Measurements from ENCODE around the gene CHCHD3. TPM values are rescaled to one million over a fixed set of nuclear protein-coding genes. Genes with fewer than 3 reads are reported as not detected.

Gene CHCHD3
- total and polyA plus RNA-seq, 9 of the 15 experiments (the other 6 are each of a cell fraction or from before 2014, with no cell fraction given) = 66.2 to 279 (median 204) TPM

DNA sequence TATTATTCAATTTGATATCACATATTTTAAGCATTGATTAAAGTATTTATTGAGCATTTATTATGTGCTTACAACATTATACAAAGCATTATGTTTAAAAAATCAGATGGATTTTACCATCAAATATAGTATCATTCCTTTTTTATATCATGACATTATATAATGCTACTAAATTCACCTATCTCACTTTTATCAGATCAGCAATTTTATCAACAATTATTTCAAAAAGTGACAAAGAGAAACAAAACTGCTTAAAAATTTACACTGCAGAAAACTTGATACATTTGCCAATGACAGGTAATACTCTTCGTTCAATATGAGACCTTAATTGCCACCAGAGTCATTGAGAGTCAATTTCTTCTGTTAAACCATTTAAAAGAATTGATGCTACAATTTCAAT is 82.0 kb downstream of the CHCHD3 start:
- DNase-seq (ENCODE audit: extremely low read depth in 1 of 4, low spot score in 3 of 4) (no peak), ATAC-seq (no peak), FAIRE-seq (no peak)
- Histone ChIP-seq H3K9me1 (ENCODE audit: control insufficient read depth, insufficient read depth, low read length) (no peaks in the 10 kb centered on the region), H3K27ac (ENCODE audit: extremely low read depth, low read depth, low read length) (no peak overlapping the region), H3K79me2 (ENCODE audit: control insufficient read depth, insufficient read depth, low read length) (peaks cover 96% of the 10 kb centered on the region), H3K4me3 (no peak overlapping the region), H3K9me3 (replicated peaks; ENCODE audit: control insufficient read depth, insufficient read depth, low read depth, low read length) (no peaks in the 10 kb centered on the region), H3K9ac (ENCODE audit: insufficient read depth in 1 of 2, low read depth in 2 of 2, low read length in 2 of 2) (no peak overlapping the region), H4K20me1 (replicated peaks; ENCODE audit: control insufficient read depth, insufficient read depth, low read length) (peaks cover 41% of the 10 kb centered on the region), H3K4me1 (replicated peaks in 1 of 2; ENCODE audit: control insufficient read depth in 2 of 2, insufficient read depth in 2 of 2, low read length in 2 of 2) (peaks cover 0 to 17% of the 10 kb centered on the region in 2 experiments; a peak in 3 of 5 replicates), H3K27me3 (ENCODE audit: control insufficient read depth in 2 of 2, insufficient read depth in 2 of 2, low read length in 2 of 2) (no peaks in the 10 kb centered on the region), H3K36me3 (ENCODE audit: control insufficient read depth, insufficient read depth, low read length) (no peaks in the 10 kb centered on the region), H2AFZ (ENCODE audit: low read depth, low read length) (no peak overlapping the region), H3K4me2 (ENCODE audit: insufficient read depth, low read length) (no peak overlapping the region)
- ChIA-PET CTCF (ENCODE audit: low intra/inter-chr PET ratio) (no interaction called here), POLR2A (interaction anchor here (0.9 kb wide), 1 partner anchor 9 kb away, joined by 4 read pairs; no protein-coding TSS in a partner anchor)
- WGBS (ENCODE audit: insufficient coverage, low coverage, missing lambda C conversion rate) = 79% methylated on average over 1 of the region's 1 CpG
- intact Hi-C loops (cut with micrococcal nuclease) = no loop called here
- in situ Hi-C loops (cut with MboI) = no loop called here
- TF ChIP-seq ZNF316 (IDR thresholded peaks at IDR 0.05) (peak; percentile 77), C11orf30 (IDR thresholded peaks at IDR 0.05; ENCODE audit: low read depth) (peak; percentile 58), SP2 (IDR thresholded peaks at IDR 0.05; ENCODE audit: extremely low read depth, low read depth, low read length, poor library complexity, severe bottlenecking) (no peak)
- no TSS peak for BruUV-seq (replicated peaks)

DNA sequence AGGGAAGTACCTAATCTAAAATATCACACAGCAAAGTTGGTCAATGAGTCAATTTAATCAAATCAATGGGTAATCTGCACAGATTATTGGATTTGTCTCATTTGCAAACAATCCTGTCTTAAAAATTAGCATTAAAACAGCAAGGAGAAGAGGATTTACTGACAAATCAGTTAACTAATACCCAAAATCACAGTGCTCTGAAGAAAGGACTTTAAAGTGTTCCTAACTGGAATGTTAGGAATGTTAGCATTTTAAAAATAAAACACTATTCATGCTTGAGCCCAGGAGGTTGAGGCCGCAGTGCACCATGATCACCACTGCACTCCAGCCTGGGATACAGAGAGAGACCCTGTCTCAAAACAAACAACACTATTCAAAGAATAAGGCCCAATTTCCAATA is 83.1 kb downstream of the CHCHD3 start:
- 89% methylated on average over 1 of the region's 1 CpG for WGBS (ENCODE audit: insufficient coverage, low coverage, missing lambda C conversion rate)
- Histone ChIP-seq H3K4me1 (replicated peaks in 1 of 2; ENCODE audit: control insufficient read depth in 2 of 2, insufficient read depth in 2 of 2, low read length in 2 of 2) (peaks cover 0 to 15% of the 10 kb centered on the region in 2 experiments; a peak in 3 of 5 replicates), H3K4me2 (ENCODE audit: insufficient read depth, low read length) (no peak overlapping the region), H2AFZ (ENCODE audit: low read depth, low read length) (no peak overlapping the region), H3K36me3 (ENCODE audit: control insufficient read depth, insufficient read depth, low read length) (no peaks in the 10 kb centered on the region), H3K9ac (ENCODE audit: insufficient read depth in 1 of 2, low read depth in 2 of 2, low read length in 2 of 2) (no peak overlapping the region), H3K79me2 (ENCODE audit: control insufficient read depth, insufficient read depth, low read length) (peaks cover 98% of the 10 kb centered on the region), H3K9me3 (replicated peaks; ENCODE audit: control insufficient read depth, insufficient read depth, low read depth, low read length) (no peaks in the 10 kb centered on the region), H4K20me1 (replicated peaks; ENCODE audit: control insufficient read depth, insufficient read depth, low read length) (peaks cover 46% of the 10 kb centered on the region), H3K27me3 (ENCODE audit: control insufficient read depth in 2 of 2, insufficient read depth in 2 of 2, low read length in 2 of 2) (no peaks in the 10 kb centered on the region), H3K4me3 (no peak overlapping the region), H3K9me1 (ENCODE audit: control insufficient read depth, insufficient read depth, low read length) (no peaks in the 10 kb centered on the region), H3K27ac (ENCODE audit: extremely low read depth, low read depth, low read length) (no peak overlapping the region)
- DNase-seq (ENCODE audit: extremely low read depth in 1 of 4, low spot score in 3 of 4) (no peak), FAIRE-seq (no peak), ATAC-seq (no peak)
- ChIA-PET CTCF (ENCODE audit: low intra/inter-chr PET ratio) (no interaction called here), POLR2A (no interaction called here)
- intact Hi-C loops (cut with micrococcal nuclease) = no loop called here
- no TSS peak for BruUV-seq (replicated peaks)
- TF ChIP-seq ZNF232 (CRISPR knock-in tag; IDR thresholded peaks at IDR 0.05) = no peak
- no peak for TF ChIP-seq RBBP5 (IDR thresholded peaks at IDR 0.05; ENCODE audit: borderline replicate concordance, insufficient read depth, low read length, poor library complexity, severe bottlenecking)
- TF ChIP-seq BRD9 (IDR thresholded peaks at IDR 0.05; ENCODE audit: low read depth, partially characterized antibody) = no peak
- TF ChIP-seq, protein P1, sequence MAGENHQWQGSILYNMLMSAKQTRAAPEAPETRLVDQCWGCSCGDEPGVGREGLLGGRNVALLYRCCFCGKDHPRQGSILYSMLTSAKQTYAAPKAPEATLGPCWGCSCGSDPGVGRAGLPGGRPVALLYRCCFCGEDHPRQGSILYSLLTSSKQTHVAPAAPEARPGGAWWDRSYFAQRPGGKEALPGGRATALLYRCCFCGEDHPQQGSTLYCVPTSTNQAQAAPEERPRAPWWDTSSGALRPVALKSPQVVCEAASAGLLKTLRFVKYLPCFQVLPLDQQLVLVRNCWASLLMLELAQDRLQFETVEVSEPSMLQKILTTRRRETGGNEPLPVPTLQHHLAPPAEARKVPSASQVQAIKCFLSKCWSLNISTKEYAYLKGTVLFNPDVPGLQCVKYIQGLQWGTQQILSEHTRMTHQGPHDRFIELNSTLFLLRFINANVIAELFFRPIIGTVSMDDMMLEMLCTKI (IDR thresholded peaks at IDR 0.05; ENCODE audit: partially characterized antibody) = no peak
- no peak for TF ChIP-seq MBD2 (IDR thresholded peaks at IDR 0.05; ENCODE audit: borderline replicate concordance, low read depth)
- no peak for TF ChIP-seq PPARD (CRISPR knock-in tag; IDR thresholded peaks at IDR 0.05)
- in situ Hi-C loops (cut with MboI) = no loop called here

All from K562 (cell line).